GM18873 (cell line): ENCODE measurements around the gene MAN1A2.
"Not testable (repeated sequence)": the region's sequence is repeated elsewhere in the genome, so short reads cannot be mapped to it uniquely, and the experiment has no call there.

Experiments
- ATAC-seq: cut with Tn5 transposase; IDR thresholded peaks from one replicate; pipeline ENCODE4 v1.9.1; 2021; ENCODE audit warnings: mild to moderate bottlenecking, moderate library complexity, moderate number of reproducible peaks; ENCODE audit not compliant: unreplicated experiment, low FRiP score

The MAN1A2 gene

GRCh38 chr1:117546467-117546866, 179.2 kb downstream of the MAN1A2 start:
- ATAC-seq: no peak

GRCh38 chr1:117553471-117553870, 186.2 kb downstream of the MAN1A2 start:
- no peak for ATAC-seq

- ATAC-seq: no peak
Observed at GRCh38 chr1:117555806-117556205, 188.6 kb downstream of the MAN1A2 start.

GRCh38 chr1:117556341-117556740, 189.1 kb downstream of the MAN1A2 start:
- no peak for ATAC-seq

- ATAC-seq: no peak
Observed at GRCh38 chr1:117556976-117557375, 189.7 kb downstream of the MAN1A2 start.

GRCh38 chr1:117558451-117558850, 191.2 kb downstream of the MAN1A2 start:
- not testable (repeated sequence) for ATAC-seq

GRCh38 chr1:117559139-117559538, 191.9 kb downstream of the MAN1A2 start:
- ATAC-seq: no peak

- no peak for ATAC-seq
Observed at GRCh38 chr1:117559985-117560384, 192.7 kb downstream of the MAN1A2 start.

GRCh38 chr1:117561071-117561470, 193.8 kb downstream of the MAN1A2 start:
- no peak for ATAC-seq

- no peak for ATAC-seq
Observed at GRCh38 chr1:117561551-117561950, 194.3 kb downstream of the MAN1A2 start.

GRCh38 chr1:117562581-117563491, 195.6 kb downstream of the MAN1A2 start:
- no peak for ATAC-seq

GRCh38 chr1:117563492-117563875, 196.2 kb downstream of the MAN1A2 start:
- ATAC-seq: no peak

GRCh38 chr1:117564227-117565075, 197.2 kb downstream of the MAN1A2 start:
- no peak for ATAC-seq

- no peak for ATAC-seq
Observed at GRCh38 chr1:117565076-117565556, 197.9 kb downstream of the MAN1A2 start.

- ATAC-seq: no peak
Observed at GRCh38 chr1:117565745-117566455, 198.7 kb downstream of the MAN1A2 start.

GRCh38 chr1:117566556-117566955, 199.3 kb downstream of the MAN1A2 start:
- ATAC-seq: no peak

GRCh38 chr1:117567435-117567834, 200.2 kb downstream of the MAN1A2 start:
- no peak for ATAC-seq

GRCh38 chr1:117567976-117568375, 200.7 kb downstream of the MAN1A2 start:
- no peak for ATAC-seq

- no peak for ATAC-seq
Observed at GRCh38 chr1:117568999-117569398, 201.8 kb downstream of the MAN1A2 start.

- ATAC-seq: no peak
Observed at GRCh38 chr1:117569856-117570255, 202.6 kb downstream of the MAN1A2 start.

- ATAC-seq: no peak
Observed at GRCh38 chr1:117570988-117571409, 203.8 kb downstream of the MAN1A2 start.
